ENCODE results near the gene SLC7A6. TPM values are rescaled to one million over a fixed set of nuclear protein-coding genes. Genes with fewer than 3 reads are reported as not detected.

The SLC7A6 gene
- total RNA-seq, 1 donor from 2014 or later: 12.1 TPM

- no peak for TF ChIP-seq CTCF (IDR thresholded peaks at IDR 0.05; ENCODE audit: insufficient read depth, low read length, poor library complexity, severe bottlenecking)
- no peaks in the 10 kb centered on the region for H3K36me3 ChIP-seq (ENCODE audit: control insufficient read depth, insufficient read depth, low read length)
Measured at GRCh38 chr16:68324780-68325357, 60.5 kb downstream of the SLC7A6 start.

GRCh38 chr16:68328151-68328859 is 64.0 kb downstream of the SLC7A6 start:
- TF ChIP-seq CTCF (IDR thresholded peaks at IDR 0.05; ENCODE audit: insufficient read depth, low read length, poor library complexity, severe bottlenecking): peak; percentile 95
- DNase-seq (ENCODE audit: low read depth): peak; percentile 54
- Histone ChIP-seq H3K27me3 (ENCODE audit: control insufficient read depth, insufficient read depth, low read length) (no peaks in the 10 kb centered on the region), H3K36me3 (ENCODE audit: control insufficient read depth, insufficient read depth, low read length) (no peaks in the 10 kb centered on the region), H3K4me3 (ENCODE audit: low read depth, low read length) (no peak overlapping the region)

More at GRCh38 chr16:68324780-68325357, 60.5 kb downstream of the SLC7A6 start:
- H3K4me3 ChIP-seq (ENCODE audit: low read depth, low read length): no peak overlapping the region
- H3K27me3 ChIP-seq (ENCODE audit: control insufficient read depth, insufficient read depth, low read length): no peaks in the 10 kb centered on the region
- DNase-seq (ENCODE audit: low read depth): no peak

- Histone ChIP-seq H3K36me3 (ENCODE audit: control insufficient read depth, insufficient read depth, low read length) (no peaks in the 10 kb centered on the region), H3K27me3 (ENCODE audit: control insufficient read depth, insufficient read depth, low read length) (no peaks in the 10 kb centered on the region), H3K4me3 (ENCODE audit: low read depth, low read length) (no peak overlapping the region)
- TF ChIP-seq CTCF (IDR thresholded peaks at IDR 0.05; ENCODE audit: insufficient read depth, low read length, poor library complexity, severe bottlenecking): no peak
- DNase-seq (ENCODE audit: low read depth): no peak
Measured at GRCh38 chr16:68328860-68329390, 64.6 kb downstream of the SLC7A6 start.

- TF ChIP-seq CTCF (IDR thresholded peaks at IDR 0.05; ENCODE audit: insufficient read depth, low read length, poor library complexity, severe bottlenecking): no peak
Measured at GRCh38 chr16:68331879-68332410, 67.6 kb downstream of the SLC7A6 start.

DNA sequence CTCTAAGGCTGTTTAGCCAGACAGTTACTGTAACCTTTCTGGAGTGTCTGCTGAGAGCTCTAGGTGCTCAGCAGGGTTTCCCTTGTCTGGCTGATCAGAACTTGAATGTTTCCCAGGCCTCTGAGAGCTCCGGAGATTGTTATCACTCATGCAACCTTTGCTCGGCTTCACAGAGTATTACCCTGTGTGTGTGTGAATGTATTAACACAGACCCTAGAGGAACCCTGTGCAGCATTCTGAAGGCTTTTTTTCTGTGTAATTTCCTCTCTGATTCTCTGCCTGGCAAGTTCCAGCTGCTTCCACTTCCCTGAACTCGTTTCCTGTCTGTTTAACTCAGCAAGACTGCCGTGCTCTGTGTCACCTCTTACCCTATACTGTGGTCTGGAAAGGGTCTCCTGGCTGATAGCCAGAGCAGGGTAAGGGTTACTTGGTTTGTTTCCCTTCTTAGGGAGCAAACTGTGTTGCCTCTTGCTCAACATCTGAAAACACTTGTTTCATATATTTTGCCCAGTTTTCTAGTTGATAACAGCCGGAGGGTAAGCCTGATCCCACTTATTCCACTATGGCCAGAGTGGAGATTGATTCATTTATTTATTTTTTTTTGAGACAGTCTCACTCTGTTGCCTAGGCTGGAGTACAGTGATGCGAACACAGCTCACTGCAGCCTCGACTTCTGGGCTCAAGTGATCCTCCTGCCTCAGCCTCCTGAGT is 68.2 kb downstream of the SLC7A6 start:
- Histone ChIP-seq H3K36me3 (ENCODE audit: control insufficient read depth, insufficient read depth, low read length) (no peaks in the 10 kb centered on the region), H3K27me3 (ENCODE audit: control insufficient read depth, insufficient read depth, low read length) (no peaks in the 10 kb centered on the region), H3K4me3 (ENCODE audit: low read depth, low read length) (no peak overlapping the region)
- TF ChIP-seq CTCF (IDR thresholded peaks at IDR 0.05; ENCODE audit: insufficient read depth, low read length, poor library complexity, severe bottlenecking): no peak
- DNase-seq (ENCODE audit: low read depth): no peak

More at GRCh38 chr16:68331879-68332410, 67.6 kb downstream of the SLC7A6 start:
- no peak overlapping the region for H3K4me3 ChIP-seq (ENCODE audit: low read depth, low read length)
- H3K27me3 ChIP-seq (ENCODE audit: control insufficient read depth, insufficient read depth, low read length): no peaks in the 10 kb centered on the region
- no peak for DNase-seq (ENCODE audit: low read depth)
- no peaks in the 10 kb centered on the region for H3K36me3 ChIP-seq (ENCODE audit: control insufficient read depth, insufficient read depth, low read length)

All from kidney epithelial cell (primary cell).